Activated CD4-positive, CD25-positive, alpha-beta regulatory T cell (primary cell): ENCODE measurements around the gene F10.
"Not testable (repeated sequence)": the region's sequence is repeated elsewhere in the genome, so short reads cannot be mapped to it uniquely, and the experiment has no call there.

ENCODE experiments used
- DNase-seq, 4 experiments: peaks; one replicate each; lab custom pipeline; 2025; lab: John Stamatoyannopoulos, UW

Gene F10

GRCh38 chr13:113153810-113154748 lies 31.5 kb downstream of the F10 start:
- DNase-seq: peak; percentile 60 to 74 (median 66)

DNA sequence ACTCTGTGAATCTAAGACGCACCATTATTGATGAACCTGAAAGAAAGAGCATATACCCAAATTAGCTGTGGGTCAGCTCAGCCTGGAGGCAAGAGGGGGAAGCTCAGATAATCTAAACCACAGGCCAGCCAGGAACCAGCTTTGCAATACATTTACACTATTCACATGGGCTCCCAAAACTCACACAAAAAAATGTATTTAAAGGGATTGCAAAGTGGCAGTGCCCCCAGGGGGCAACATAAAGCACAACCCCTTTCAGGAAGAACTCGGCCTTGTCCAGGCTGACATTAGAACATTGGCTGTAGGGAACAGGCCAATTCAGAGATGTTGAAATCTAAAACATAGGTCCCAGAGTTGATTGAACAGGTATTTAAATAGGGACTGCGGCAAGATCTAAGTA lies 32.6 kb downstream of the F10 start:
- no peak for DNase-seq

GRCh38 chr13:113155982-113156655 lies 33.5 kb downstream of the F10 start:
- no peak for DNase-seq

GRCh38 chr13:113157206-113157928 lies 34.8 kb downstream of the F10 start:
- no peak for DNase-seq

DNA sequence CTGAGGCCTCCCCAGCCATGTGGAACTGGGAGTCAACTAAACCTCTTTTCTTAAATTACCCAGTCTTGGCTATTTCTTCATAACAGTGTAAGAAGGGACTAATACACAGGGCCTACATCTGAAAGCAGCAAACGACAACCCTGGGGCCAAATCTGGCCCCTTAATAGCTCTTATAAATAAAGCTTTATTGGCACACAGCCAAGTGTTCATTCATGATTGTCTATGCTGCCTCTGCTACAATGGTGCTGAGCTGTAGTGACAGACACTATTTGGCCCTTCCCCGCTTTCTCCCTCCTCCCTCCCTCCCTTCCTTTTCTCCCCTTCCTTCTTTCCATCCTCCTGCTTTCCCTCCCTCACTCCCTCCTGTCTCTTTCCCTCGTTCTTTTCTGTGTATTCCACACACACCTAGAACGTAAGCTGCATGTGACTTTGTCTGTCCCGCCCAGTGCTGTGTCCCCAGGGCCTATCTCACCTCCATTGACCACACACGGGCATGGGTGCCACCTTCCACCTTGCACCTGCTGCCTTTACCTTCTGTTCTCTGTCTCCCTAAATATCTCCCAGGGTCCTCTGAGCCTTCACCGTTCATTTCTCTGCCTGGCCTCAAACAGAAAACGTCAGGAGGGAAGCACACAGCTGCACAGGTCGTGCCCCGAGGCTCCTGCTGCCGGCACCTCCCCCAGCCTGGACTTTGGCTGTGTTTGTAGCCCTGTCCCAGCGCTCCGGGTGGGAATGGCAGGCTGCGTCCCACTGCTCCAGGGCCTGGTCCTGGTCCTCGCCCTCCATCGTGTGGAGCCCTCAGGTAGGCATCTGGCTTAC lies 35.5 kb downstream of the F10 start, which contains the start of gene PROZ:
Gene PROZ (plus strand): TSS at position 720 of the 819 bp plus-strand sequence. CDS start 13 bp downstream, at position 733.
- no peak for DNase-seq

GRCh38 chr13:113158946-113159345 lies 36.3 kb downstream of the F10 start:
- no peak for DNase-seq

GRCh38 chr13:113159701-113160100 lies 37.1 kb downstream of the F10 start:
- DNase-seq: no peak

GRCh38 chr13:113160983-113161382 lies 38.4 kb downstream of the F10 start:
- no peak for DNase-seq

GRCh38 chr13:113161433-113161832 lies 38.8 kb downstream of the F10 start:
- DNase-seq: no peak

DNA sequence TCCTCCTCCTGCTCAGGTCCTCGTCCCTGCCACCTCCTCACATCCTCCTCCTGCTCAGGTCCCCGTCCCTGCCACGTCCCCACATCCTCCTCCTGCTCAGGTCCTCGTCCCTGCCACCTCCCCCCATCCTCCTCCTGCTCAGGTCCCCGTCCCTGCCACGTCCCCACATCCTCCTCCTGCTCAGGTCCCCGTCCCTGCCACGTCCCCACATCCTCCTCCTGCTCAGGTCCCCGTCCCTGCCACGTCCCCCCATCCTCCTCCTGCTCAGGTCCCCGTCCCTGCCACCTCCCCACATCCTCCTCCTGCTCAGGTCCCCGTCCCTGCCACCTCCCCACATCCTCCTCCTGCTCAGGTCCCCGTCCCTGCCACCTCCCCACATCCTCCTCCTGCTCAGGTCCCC lies 39.4 kb downstream of the F10 start:
- DNase-seq: not testable (repeated sequence)

DNA sequence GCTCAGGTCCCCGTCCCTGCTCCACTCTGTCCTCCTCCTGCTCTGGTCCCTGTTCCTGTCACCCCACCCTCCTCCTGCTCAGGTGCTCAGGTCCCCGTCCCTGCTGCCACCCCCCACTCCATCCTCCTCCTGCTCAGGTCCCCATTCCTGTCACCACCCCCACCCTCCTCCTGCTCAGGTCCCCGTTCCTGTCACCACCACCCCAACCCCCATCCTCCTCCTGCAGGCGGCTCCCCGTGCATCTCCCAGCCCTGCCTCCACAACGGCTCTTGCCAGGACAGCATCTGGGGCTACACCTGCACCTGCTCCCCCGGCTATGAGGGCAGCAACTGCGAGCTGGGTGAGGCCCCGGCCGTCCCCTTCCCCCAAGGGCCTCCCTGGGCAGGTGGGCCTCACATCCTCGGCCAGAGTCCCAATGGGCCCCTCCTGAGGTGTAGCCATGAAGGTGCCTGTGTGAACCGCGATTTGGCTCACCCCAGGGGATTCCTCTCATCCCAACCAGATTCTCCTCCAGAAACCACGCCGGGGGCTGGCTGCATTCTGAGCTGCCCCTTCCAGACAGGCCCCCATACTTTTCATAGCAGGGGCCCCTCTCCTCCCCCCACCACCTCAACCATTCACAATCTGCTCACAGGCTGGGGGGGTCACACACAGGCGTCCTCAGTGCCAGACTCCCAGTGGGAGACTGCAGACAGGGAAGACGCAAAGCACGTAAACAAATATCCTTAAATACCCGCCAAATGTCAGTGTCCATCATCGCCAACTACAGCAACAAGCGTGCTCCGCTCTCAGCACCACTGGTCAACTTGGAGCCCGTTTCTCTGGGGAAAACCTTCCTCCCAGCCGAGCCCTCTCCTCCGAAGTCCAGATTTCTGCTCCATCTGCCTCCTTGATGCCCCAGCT lies 40.4 kb downstream of the F10 start:
- DNase-seq: no peak

DNA sequence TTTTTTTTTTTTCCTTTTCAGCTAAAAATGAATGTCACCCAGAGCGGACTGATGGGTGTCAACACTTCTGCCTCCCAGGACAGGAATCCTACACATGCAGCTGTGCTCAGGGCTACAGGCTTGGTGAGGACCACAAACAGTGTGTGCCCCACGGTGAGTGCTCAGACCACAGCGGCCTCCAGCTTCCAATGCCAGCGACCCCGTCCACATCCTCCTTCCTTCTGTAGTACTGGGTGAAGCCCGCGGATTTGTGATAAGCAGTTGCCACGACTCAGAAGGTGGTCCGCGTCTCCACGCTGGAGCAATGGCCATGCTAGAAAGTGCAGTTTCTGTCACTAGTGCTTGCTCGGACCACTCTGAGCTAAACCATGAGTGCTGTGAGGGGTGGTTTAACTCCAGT lies 41.9 kb downstream of the F10 start:
- DNase-seq: no peak

DNA sequence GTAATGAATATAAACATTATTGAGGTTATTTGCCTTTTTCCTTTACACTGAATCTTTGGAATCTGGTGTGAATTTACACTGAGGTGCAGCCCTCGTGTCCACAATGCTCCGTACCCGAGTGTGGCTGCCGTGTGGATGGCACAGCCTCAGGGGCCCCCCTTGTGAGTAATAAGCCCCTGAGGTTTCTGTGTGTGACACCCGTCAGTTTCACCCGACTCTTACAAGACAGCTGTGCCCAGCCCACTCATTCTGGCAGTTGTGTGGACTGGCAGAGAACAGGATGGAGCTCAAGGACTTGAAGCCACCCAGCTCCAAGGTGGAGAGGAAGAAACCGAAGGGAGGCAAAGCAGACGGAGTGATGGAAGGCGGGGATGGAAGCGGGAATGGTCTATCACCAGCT lies 43.7 kb downstream of the F10 start:
- DNase-seq: no peak

GRCh38 chr13:113166681-113167080 lies 44.1 kb downstream of the F10 start:
- DNase-seq: no peak

DNA sequence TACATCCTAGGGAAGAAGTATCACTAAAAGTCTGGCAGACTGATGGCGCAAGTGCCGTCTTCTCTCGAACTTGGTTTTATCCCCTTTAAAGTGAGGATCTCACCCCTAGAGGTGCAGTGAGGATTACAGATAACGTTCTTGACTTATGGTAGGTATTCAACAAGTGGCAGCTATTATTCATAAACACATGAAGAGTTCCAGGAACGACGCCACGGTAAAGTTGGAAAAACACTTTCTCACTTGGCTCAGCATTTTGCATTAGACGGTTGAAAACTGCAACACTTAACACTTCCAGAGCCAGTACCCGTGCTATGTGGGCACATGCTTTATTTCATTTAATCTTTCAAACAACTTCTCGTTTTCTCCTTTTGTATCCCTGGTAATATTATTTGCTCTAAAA lies 44.6 kb downstream of the F10 start:
- DNase-seq: no peak

DNA sequence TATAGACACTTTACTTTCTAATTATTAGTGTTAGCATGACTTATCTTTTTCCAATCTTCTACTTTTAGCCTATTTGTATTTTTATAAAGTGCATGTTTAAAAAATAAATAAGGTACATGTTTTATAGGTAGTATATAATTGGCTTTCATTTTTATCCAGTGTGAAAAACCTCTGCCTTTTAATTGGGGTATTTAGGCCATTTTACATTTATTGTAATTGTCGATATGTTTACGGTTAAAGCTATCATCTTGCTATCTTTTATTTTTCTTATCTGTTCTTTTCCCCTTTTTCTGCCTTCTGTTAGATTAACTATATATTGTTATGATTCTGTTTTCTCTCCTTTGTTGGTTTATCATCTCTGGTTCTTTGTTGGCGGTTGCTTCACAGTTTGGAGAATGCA lies 45.0 kb downstream of the F10 start:
- DNase-seq: no peak

GRCh38 chr13:113168211-113168610 lies 45.6 kb downstream of the F10 start:
- DNase-seq: no peak

GRCh38 chr13:113169277-113170272 lies 47.0 kb downstream of the F10 start:
- no peak for DNase-seq

GRCh38 chr13:113170511-113170910 lies 47.9 kb downstream of the F10 start:
- DNase-seq: no peak
